Measurements from ENCODE around the gene DHRS7. TPM values are rescaled to one million over a fixed set of nuclear protein-coding genes. Genes with fewer than 3 reads are reported as not detected.

Gene DHRS7
- total RNA-seq, 1 donor from 2014 or later, result 202 TPM

DNA sequence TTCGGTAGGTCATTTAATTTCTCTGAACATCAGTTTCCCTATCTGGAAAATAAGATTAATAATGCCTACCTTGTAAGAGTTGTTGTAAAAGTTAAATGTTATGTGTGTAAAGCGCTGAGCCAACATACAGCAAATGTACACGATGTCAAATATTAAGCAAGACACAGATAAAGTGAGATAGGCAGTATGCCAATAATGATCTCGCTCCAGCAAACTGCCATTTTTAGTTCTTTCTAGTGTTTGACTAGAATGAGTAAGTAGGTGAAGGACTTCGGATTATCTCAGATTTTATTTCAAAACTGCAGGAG, 840 bp downstream of the DHRS7 start:
- Histone ChIP-seq H3K27me3 (ENCODE audit: control insufficient read depth, insufficient read depth, low read length) (no peaks in the 10 kb centered on the region), H3K36me3 (ENCODE audit: control insufficient read depth, insufficient read depth, low read length) (no peaks in the 10 kb centered on the region), H3K4me3 (ENCODE audit: low read depth, low read length) (peak overlapping the region; percentile 89)
- TF ChIP-seq, protein P1, sequence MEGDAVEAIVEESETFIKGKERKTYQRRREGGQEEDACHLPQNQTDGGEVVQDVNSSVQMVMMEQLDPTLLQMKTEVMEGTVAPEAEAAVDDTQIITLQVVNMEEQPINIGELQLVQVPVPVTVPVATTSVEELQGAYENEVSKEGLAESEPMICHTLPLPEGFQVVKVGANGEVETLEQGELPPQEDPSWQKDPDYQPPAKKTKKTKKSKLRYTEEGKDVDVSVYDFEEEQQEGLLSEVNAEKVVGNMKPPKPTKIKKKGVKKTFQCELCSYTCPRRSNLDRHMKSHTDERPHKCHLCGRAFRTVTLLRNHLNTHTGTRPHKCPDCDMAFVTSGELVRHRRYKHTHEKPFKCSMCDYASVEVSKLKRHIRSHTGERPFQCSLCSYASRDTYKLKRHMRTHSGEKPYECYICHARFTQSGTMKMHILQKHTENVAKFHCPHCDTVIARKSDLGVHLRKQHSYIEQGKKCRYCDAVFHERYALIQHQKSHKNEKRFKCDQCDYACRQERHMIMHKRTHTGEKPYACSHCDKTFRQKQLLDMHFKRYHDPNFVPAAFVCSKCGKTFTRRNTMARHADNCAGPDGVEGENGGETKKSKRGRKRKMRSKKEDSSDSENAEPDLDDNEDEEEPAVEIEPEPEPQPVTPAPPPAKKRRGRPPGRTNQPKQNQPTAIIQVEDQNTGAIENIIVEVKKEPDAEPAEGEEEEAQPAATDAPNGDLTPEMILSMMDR (IDR thresholded peaks at IDR 0.05; ENCODE audit: insufficient read depth, low read length, severe bottlenecking), result no peak
- DNase-seq (ENCODE audit: low read depth) (no peak), FAIRE-seq (no peak)

DNA sequence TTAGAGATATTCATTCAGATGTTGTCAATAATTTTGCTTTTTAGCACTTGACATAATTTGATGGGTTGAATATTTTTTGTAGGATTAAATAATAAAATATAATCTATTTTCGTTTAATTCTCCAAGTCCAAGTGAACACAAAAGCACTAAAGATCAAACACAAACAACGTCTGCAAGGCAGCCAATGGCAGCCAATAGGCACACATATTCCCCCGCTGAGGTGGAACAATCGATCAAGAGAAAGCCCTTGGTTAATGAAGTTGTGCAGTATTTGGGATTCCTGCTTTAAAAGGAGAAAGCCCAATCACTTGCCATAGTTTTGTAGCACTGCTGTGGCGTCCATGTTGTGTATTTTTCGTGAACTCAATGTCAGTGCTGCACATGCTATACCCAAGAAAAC, 1.5 kb downstream of the DHRS7 start:
- FAIRE-seq (no peak), DNase-seq (ENCODE audit: low read depth) (no peak)
- peak overlapping the region; percentile 89 for H3K4me3 ChIP-seq (ENCODE audit: low read depth, low read length)
- TF ChIP-seq, protein P1 (IDR thresholded peaks at IDR 0.05; ENCODE audit: insufficient read depth, low read length, severe bottlenecking), result no peak
- H3K36me3 ChIP-seq (ENCODE audit: control insufficient read depth, insufficient read depth, low read length), result no peaks in the 10 kb centered on the region
- H3K27me3 ChIP-seq (ENCODE audit: control insufficient read depth, insufficient read depth, low read length), result no peaks in the 10 kb centered on the region

DNA sequence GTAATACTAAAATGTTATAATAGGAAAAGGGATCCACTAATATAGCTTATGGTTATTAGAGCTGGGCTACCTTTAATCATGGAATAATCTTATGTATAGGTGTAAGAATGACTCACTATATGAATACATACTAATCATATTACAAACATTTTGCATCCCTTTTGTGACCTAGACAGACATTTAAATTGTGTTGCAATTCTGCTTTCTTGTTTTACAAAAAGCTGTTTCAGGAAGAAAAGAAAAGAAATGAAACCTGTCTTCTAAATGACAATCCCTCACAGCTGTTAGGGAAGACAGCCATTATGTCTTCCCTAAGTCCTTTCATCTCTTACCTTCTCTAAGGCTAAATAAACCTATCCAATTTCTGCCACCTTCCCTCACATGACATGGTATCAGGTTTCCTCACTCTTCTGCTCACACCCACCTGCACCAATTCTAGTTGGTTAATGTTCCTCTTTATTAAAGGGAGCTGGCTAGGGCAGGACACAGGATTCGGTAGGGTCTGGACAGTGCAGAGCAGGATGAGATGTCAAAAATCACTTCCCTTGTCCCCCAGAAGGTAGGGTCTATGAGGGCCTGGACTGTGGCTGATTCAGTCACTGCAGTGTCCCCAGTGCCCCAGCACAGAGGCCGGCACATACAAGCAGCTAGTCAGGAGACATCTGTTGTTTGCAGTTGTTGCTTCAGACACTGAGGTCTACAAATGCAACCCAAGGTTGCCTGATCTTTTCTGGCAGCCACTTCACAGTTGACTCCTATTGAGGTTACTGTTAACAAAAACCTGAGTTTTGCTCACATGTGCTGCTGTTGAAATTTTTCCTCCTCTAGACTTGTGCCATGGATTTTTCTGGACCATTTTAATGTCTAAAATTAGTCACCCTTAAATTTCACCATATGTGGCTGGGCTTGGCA, 3.7 kb downstream of the DHRS7 start:
- Histone ChIP-seq H3K4me3 (ENCODE audit: low read depth, low read length) (no peak overlapping the region), H3K36me3 (ENCODE audit: control insufficient read depth, insufficient read depth, low read length) (no peaks in the 10 kb centered on the region), H3K27me3 (ENCODE audit: control insufficient read depth, insufficient read depth, low read length) (no peaks in the 10 kb centered on the region)
- TF ChIP-seq, protein P1 (IDR thresholded peaks at IDR 0.05; ENCODE audit: insufficient read depth, low read length, severe bottlenecking), result no peak
- DNase-seq (ENCODE audit: low read depth) (peak; percentile 88), FAIRE-seq (no peak)

DNA sequence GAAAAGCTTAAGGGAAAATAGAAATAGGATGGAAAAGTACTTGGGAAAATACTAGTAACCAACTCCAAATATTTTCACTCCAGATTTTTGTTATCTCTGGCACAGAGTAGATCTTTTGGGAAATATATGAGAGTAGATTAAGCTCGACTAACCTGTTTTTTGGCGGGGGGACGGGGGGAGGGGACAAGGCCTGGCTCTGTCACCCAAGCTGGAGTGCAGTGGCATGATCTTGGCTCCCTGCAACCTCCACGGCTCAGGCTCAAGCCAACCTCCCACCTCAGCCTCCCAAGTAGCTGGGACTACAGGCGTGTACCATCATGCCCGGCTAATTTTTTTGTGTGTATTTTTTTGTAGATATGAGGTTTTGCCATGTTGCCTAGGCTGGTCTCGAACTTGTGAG, 4.8 kb downstream of the DHRS7 start:
- Histone ChIP-seq H3K36me3 (ENCODE audit: control insufficient read depth, insufficient read depth, low read length) (peaks cover 1% of the 10 kb centered on the region), H3K4me3 (ENCODE audit: low read depth, low read length) (no peak overlapping the region), H3K27me3 (ENCODE audit: control insufficient read depth, insufficient read depth, low read length) (no peaks in the 10 kb centered on the region)
- TF ChIP-seq, protein P1 (IDR thresholded peaks at IDR 0.05; ENCODE audit: insufficient read depth, low read length, severe bottlenecking), result no peak
- DNase-seq (ENCODE audit: low read depth) (no peak), FAIRE-seq (no peak)

DNA sequence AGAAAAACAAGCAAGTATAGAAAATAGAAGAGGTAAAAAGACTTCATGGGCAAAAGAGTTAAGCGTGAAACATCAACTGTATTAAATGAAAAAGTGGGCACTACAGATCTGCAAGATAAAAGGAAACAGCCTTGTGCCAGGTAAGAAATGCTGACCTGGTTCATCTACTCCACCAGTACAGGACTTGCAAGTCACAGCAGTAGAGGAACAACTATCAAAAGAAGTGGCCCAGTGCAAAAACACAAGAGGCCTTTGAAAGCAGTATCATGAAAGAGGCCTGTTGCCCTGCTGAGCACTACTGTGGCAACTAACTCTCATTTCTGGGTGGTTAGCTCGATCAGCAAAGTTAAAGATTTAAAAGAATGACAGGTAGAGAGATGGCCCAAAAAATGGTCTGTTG, 10.5 kb downstream of the DHRS7 start:
- no peak for FAIRE-seq

More for the DNA sequence above, 10.5 kb downstream of the DHRS7 start:
- TF ChIP-seq, protein P1 (IDR thresholded peaks at IDR 0.05; ENCODE audit: insufficient read depth, low read length, severe bottlenecking), result no peak
- Histone ChIP-seq H3K36me3 (ENCODE audit: control insufficient read depth, insufficient read depth, low read length) (peaks cover 7% of the 10 kb centered on the region), H3K4me3 (ENCODE audit: low read depth, low read length) (no peak overlapping the region), H3K27me3 (ENCODE audit: control insufficient read depth, insufficient read depth, low read length) (no peaks in the 10 kb centered on the region)
- DNase-seq (ENCODE audit: low read depth), result no peak
